Measurements from ENCODE around the gene C1QL2.

C1QL2 gene

DNA sequence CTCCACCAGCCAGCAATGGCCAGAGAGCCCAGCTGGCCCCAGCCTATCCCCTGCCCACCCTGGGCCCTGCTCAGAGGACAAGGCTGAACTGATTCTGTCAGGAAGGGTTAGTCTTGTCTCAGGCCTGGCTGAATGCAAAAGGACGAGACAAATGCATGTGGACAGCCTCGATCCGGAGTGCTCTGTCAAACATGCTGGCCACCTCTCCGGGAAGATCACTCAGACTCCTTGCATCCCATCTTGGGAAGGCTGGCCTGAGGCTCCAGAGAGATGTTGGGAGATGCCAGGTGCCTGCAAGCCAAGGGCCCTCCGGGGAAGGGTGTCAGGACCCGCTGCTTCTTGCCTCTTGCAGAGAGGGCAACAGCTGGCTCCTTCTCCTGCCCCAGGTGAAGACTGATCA is 20.2 kb upstream of the C1QL2 start:
- no peak for DNase-seq

DNA sequence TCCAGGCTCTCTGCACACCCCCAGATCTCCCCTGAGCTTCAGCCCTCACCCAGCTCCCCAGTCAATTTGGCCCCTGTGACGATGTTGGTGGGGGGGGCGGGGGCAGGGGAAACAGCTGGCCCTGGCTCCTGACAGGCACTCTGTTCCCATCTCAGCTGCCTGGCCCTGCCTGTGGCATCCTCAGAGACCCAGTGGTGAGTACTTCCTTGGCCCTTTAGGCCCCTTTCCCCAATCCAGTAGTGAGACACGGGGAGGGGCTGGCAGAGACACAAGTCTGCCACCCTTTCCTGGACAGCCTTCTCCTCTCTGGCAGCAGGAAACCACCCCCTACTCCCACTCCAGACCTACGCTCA is 19.3 kb upstream of the C1QL2 start:
- DNase-seq: no peak

DNA sequence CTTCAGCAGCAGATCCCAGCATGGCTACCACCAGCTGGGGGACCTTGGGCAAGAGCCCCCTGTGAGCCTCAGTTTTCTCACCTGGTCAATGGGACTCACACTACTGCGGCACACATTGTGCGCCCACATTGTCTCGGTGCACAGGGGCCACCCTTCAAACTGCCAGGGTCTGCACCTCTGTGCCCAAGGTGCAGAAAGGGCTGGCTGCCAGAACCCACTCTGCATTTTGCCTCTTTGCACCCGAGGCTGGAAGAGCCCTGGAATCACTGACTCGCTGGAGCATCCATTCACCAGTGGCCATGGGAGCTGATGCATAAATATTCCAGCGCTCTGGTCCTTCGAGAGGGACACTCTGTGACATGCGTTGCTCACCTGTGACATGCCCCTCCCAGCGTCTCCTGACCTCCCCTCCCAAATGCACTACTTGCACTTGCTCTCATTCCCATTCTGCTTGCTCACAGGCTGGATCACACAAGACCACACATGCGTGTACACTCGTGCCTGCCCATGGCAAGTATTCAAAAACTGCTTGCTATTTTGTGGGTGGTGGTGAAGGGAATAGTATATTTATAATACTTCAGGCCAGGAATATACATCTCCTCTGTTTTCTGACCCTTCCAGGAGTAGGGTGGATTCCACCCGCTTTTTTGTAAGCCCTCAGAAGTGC is 18.8 kb upstream of the C1QL2 start:
- DNase-seq: no peak

DNA sequence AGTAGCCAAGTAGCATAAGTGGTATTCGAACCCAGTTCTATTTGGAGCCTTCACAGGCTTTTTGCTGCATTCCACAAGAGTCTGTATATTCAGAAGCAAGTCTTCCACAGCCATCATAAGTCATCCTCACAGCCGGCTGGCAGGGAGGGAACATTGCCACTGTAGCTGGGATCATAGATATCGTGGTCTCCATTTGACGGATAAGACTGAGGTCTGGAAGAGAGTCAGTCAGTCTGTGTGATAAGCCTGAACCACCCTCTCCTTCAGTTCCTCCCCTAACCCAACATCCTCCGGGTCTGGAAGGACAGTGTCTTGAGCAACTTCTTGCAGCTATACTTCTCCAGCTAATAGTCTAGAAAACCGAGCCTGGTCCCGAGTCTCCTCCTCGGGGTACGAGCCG is 17.0 kb upstream of the C1QL2 start:
- no peak for DNase-seq

DNA sequence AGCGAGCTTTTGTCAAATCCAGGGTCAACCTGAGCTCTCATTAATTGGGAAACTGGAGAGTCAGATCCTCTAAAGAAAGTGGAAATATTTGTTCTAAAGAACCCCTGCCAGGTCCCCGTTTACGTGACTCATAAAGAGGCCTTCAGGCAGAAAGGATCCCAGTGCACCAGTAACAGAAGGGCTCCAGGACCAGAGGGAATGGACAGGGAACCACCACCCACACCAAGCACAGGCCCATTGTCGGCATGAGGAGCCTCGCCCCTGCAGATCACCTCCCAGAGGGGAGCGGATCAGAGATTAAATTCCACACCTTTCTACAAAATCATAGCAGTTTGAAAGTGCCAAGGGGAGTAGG is 16.4 kb upstream of the C1QL2 start:
- no peak for DNase-seq

DNA sequence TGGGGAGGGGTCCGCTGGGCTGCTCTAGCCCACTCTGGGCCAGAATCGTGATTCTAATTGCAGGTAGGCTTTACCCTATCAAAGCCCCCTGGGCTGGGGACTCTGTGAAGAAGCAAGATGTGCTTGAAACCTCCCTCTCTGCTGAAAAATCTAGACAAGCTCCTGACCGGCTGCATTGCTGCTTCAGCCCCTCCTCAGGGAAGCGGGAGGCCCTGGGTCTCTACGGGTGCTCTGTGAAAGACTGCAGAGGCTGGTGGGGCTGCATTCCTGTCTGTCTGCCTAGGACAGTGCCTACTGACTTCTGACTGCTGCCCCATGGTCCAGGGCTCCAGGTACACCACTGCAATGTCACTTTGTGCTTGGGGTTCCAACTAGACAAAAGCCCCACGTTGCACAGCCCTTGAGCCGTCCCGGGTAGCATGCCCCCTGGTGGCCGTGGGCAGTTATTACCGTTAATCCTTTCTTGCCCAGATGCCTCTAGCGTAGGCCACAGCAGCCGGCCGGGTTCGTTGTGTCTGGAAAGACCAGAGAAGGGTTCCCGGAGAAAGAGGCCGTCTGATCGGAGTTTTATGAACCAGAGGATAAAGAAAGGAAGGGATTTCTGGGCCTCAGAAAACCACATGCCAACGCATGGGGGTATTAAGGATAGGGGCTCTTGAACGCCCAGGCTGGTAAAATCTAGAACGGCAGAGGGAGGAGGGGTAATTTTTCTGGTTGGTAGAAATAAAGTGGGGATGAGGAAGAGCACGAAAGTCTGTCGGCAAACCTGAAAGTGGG is 15.9 kb upstream of the C1QL2 start:
- peak; percentile 54 for DNase-seq

DNA sequence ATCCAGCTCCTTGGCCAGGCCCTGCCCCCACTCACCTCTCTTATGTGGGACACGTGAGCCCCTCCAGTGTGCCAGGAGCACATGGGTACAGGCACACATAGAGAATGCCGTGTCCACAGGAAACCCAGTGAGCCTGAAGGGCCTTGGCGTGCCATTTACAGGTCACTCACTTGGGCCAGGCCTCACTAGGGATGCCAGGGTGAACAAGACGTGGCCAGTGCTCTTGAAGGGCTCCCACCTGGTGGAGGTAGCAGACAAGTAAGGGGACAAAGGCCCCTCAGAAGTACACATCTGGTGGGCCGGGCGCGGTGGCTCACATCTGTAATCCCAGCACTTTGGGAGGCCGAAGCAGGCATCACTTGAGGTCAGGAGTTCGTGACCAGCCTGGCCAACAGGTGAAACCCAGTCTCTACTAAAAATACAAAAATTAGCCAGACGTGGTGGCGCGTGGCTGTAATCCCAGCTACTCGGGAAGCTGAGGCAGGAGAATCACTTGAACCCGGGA is 15.1 kb upstream of the C1QL2 start:
- no peak for DNase-seq

DNA sequence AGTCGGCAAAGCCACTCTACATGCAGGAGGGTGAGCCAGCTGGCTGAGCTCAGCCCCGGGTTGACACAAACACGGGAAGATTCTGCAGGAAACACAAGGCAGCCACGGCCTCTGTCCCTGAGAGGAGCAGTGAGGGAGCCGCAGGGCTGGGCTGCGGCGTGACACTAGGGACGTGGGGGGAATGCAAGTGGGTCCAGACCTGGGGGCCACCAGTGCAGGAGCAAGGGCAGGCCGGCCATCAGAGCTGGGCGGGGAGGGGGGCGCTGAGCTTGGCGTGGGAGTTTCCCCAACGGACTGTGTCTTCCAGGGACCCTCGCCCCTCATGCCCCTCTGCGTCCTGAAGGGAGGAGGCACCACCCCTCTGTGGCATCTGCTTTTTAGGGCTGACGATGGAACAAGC is 12.0 kb upstream of the C1QL2 start:
- no peak for DNase-seq

DNA sequence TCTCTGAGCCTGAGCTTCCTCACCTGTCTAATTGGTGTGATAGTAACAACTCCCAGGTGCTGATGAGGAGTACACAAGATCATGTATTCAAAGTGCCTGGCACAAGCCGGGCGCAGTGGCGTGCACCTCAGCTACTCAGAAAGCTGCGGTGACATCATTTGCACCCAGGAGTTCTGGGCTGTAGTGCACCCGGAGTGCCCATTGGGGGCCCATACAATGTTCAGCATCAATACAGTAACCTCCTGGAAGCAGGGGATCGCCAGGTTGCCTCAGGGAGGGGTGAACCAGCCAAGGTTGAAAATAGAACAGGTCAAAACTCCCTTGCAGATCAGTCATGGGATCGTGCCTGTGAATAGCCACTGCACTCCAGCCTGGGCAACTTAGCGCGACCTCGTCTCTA is 11.2 kb upstream of the C1QL2 start:
- DNase-seq: no peak

DNA sequence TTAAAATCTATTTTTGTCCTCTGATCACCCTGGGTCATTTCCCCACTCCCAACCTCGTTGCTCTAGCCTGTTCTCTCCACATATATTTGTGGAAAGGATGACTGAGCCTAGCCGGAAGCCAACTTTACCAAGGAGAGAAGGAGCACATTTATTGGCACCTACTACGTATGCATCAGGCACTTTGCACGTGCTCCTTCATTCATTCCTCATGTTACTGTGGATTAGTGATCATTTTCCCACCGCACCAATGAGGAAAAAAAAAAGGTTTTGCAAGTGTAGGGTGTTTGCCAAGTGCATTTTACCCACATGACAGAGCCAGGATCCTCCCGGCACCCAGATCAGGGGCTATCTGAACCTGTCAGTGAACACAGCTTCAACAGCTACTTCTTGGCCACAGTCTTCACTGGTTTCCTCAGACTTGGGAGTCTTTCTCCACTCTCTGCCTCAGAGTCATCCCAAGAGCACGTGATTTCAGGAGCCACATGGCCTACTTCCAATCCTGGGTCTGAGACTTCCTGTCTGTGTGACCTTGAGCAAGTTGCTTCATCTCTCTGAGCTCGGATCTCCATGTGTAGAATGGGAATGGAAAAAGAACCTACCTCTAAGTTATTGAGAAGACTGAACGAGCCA is 1.9 kb upstream of the C1QL2 start:
- no peak for DNase-seq

DNA sequence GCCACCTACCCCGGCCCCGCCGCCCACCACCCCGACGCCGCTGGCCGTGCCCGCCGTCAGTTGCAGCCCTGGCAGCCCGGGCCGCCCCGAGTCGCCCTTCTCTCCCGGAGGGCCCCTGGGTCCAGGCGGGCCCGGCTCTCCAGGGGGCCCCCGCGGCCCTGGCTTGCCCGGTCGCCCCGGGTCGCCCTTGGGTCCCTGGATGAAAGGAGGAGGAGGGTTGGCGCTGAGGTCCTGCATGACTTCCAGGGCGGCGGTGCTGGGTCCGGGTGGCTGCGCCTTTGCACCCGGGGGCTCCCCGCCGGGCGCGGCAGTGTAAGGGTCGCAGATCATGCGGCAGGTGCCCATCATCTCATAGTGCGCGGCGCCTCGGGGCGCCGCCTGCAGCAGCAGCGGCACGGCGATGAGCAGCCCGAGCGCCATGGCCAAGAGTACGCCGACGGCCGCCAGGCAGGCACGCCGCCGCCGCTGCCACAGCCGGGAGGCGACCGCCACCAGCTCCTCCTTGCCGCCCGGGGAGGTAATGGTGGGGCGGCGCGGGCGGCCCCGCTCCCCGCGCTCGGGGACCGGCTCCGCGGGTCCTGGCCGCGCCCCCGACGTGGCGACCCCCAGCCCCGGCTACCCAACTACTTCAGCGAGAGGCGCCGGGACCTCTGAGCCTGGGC is 570 bp downstream of the C1QL2 start:
- DNase-seq: no peak

DNA sequence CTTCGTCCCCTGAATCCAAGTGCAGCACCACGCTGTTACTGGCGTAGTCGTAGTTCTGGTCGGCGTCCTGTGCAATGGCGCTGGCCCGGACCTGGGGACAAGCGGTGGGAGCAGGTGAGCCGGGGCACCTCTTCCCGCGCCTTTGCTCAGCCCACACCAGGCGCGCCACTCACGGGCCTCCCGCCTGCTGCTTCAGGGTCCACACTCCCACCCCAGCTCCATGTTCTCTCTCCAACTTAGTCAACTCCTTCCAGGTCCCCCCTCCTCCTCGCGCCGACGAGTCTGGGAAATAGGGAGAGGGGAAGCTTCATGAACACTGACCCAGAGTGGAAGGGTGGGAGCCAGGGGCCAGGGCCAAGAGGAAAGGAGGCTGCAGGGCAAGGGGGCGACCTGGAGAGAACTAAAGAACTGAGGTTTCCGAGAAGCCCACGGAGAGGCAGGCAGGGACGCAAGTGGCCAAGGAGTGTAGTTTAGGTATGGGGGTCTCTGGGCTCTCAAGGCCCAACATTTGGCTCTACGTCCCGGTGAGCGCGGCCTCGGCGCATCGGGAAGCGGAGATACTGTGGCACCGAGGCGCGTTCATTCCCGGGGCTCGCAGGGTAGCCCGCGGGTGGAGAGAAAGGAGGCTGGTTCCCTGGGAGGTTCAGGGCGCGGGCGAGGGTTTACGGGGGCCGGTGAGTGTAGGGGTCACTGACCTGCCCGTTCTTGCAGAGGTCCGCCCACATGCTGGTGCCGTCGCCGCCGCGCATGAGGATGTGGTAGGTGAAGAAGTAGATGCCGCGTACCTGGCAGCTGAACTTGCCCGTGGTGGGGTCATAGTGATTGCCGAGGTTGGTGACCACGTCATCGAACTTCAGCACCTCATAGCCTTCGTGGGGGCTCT is 1.4 kb downstream of the C1QL2 start:
- DNase-seq: no peak

DNA sequence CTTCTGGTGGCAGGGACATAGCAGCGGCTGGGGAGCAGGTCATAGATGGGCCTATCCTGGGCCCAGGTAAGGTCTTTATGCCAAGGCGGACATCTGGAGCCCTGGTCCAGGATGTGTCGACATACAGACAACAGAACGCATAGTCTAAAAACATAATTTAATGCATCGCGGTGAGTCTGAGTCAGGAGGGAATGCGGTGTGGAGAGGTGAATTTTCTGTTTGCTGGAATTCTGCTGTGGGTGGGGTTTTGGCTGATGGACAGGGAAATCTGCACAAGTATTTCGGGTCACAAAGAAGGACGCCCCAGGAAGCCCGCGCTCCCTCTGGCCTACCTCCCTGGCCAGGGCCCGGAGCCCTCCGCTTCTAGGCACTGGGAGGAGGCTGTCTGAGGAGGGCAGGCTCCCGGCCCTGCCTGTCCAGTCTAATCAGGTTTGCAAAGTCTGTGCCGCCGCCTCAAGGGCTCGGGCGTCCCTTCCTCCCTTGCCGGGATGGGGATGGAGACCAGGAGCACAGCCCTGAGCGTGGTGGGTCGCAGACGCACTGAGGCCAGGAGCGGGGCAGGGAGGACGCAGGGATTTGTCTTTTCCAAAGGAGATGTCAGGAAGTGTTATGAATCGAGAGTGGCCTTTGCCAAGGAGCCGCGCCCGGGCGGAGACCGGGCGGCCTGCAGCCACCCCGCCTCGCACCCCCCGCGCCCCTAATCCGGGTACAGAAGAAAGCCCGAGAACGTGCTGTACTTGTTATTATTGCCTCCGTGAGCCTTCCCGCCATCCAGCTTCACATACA is 2.3 kb downstream of the C1QL2 start:
- no peak for DNase-seq

DNA sequence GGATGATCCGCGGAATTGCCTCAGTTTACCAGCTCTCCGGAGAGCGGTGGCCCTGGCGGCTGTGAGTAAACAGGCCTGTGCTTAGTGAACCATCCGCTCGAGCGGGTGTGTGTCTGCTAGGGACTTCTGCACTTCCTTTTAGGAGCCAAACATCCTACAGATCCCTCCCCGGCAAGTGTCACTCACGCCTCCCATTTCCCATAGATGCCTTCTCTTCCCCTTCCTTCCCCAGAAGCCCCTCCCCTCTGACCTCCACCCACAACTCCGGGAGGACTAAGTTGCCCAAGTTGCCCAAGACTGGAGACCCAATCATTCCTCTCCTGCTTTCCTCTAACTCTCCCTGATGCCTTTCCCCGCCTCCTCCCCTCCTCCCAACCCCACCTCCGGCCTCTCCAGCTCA is 2.9 kb downstream of the C1QL2 start:
- no peak for DNase-seq

DNA sequence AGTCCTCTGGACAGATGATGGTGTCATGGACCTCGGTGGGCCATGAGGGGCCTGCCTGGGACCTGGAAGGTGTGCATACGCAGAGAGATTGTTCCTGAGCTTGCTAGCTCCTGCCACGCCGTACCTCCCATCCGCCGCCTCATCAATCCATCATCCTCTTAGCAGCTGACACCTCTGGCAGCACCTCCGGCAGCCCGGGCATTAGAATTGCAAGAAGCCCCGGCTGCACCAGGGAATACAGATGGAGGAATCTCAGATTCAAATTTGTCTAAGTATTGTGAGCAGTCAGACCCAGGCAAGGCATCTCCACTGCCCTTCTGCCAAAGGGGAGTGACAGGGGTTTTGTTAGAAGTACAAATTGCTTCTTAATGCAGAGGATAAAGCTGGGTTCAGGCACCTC is 4.5 kb downstream of the C1QL2 start:
- DNase-seq: no peak

DNA sequence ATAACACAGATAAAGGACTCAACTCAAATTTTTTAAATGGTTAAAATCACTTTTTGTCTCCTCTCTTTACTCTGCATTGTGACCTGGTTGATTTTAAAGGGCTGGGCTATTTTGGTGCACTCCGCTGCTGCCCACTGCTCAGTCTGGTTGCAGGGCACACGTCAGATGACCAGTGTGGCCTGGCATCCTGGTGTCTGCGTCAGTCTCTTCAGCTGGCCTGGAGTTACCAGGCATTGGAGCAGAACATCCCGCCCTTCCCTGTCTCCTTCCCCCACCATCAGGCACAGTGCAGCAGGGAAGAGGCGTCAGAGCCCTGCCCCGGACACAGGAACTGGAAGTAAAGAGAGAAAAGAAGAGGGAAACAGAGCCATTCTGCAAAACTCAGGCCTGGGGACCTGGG is 8.9 kb downstream of the C1QL2 start:
- DNase-seq: no peak

DNA sequence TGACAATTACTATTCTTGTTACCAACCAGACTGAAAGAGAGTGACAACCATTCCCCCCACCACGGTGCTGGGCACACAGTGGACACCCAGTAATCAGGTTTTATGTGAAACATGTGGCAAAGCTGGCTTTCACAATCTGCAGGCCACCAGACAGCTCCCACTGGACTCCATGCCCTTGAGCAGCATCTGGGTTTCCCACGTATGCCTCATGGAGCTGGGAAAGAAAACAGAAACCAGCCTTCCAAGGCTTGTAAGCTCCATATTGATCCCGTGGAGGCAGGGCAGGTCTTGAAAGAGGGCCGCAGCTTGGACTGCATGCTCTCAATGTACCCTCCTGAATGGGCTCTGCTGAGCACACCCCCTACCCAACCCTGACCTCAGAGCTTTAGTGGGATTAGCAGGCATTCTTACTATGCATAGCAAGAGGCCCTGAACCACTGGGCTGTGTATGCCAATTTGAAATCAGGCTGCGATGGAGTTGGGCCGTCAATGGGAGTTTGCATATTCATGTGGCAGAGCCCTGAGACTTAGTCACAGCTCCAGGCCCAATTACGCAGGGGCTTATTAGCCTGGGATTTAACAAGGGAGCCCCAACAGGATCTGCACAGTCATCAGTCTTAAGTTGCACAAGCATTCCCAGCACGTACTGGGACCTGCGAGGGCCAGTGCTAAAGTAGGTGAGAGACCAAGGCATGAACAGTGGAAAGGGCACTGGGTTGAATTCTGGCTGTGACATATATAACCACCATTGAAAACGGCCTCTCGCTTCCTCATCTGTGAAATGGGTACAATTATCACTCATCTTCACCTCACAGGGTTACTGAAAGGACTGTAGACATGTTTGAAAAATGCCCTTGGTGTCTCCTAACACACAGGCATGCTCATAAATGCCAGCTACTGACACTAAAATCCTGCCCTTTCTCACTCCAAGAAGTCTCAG is 10.5 kb downstream of the C1QL2 start:
- no peak for DNase-seq

DNA sequence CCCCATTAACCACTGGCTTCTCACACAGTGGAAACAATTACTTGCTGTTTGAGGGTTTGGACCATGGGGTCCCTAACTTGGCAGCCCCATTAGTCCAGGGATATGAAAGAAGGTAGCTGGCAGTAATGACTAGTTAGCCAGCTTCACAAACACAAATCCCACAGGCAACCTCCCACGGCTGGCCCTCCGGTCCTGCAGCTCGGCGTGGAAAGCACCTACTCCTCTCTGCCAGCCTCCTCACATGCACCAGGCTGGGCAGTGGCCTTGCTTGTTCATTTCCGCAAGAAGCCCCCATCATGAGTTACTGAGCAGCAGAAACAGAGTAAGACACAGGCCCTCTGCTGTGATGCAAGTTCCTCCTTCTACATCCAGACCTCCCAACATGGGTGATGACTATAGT is 13.7 kb downstream of the C1QL2 start:
- no peak for DNase-seq

DNA sequence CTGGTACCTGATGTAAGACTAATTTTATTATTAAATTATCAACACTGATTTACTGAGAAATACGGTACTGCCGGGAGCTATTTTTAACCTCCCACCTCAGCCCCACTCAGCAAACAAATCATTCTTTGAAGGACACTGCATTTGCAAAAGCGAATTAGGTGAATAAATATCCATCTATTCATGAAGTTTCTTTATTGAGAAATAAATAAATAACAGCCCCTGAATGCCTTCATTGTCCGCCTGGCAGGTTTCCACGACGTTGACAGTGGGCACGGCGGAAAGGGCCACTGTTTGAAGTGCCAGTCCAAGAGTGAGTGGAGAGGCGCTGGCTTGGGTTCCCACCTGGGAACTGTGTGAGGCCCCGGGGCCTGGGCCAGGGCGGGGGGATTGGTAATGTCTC is 15.7 kb downstream of the C1QL2 start:
- no peak for DNase-seq

DNA sequence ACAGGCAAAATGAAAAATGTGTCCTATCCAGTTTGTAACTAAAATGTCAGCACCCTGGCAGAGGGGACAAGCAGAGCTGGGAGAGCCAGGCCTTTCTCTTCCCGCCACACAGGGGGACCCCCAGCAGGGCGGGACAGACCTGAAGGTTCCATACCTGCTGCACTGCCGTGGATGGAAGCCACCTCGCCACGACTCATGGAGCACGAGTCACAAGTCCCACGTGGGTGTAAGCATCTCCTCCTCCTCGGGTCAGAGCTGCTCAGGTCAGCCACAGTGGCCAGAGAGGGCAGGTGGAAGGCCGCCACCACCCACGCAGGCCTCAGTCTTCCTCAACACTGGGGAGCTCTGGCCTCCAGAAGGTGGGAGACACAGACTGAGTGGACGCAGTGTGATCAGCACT is 21.0 kb downstream of the C1QL2 start:
- DNase-seq: no peak

DNA sequence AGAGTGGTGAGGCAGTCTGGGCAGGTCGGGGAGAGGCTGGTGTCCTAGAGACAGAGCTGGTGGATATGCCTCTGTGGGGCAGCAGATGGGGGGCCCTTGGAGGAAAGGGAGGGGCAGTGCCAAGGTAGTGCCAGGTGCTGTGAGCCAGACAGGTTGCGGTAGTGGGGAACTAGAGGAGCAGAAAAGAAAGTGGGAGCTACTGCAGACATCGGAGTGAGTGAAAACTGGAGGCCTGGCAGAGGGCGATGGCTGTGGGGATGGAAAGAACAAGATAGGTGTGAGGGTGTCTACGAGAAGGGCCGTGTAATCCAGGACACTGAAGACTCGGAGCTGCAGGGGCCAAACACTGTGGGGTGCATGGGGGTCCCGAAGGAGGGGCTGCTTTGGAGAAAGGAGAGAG is 21.7 kb downstream of the C1QL2 start:
- DNase-seq: no peak
